NCI-H2029 treated with DMSO at 0.1 percent for 48 hours (cell line): ENCODE results near the gene NRCAM.

Experiments used
- DNase-seq: peaks from one replicate; lab custom pipeline; 2025; lab: John Stamatoyannopoulos, UW

The NRCAM gene

GRCh38 chr7:108246227-108246837, 209.9 kb downstream of the NRCAM start:
- peak; percentile 85 for DNase-seq

GRCh38 chr7:108245523-108246226, 210.6 kb downstream of the NRCAM start:
- DNase-seq, result no peak

GRCh38 chr7:108244110-108244509, 212.1 kb downstream of the NRCAM start:
- no peak for DNase-seq

GRCh38 chr7:108239501-108240225, 216.6 kb downstream of the NRCAM start:
- peak; percentile 84 for DNase-seq

GRCh38 chr7:108236681-108237415, 219.4 kb downstream of the NRCAM start:
- no peak for DNase-seq

- DNase-seq, result no peak
Measured at GRCh38 chr7:108235451-108236061, 220.7 kb downstream of the NRCAM start.

- DNase-seq, result no peak
Measured at GRCh38 chr7:108234971-108235450, 221.2 kb downstream of the NRCAM start.

- no peak for DNase-seq
Measured at GRCh38 chr7:108234281-108234680, 222.0 kb downstream of the NRCAM start.

- DNase-seq, result no peak
Measured at GRCh38 chr7:108232076-108232475, 224.2 kb downstream of the NRCAM start.

- no peak for DNase-seq
Measured at GRCh38 chr7:108231221-108231620, 225.0 kb downstream of the NRCAM start.

GRCh38 chr7:108227366-108227765, 228.9 kb downstream of the NRCAM start:
- no peak for DNase-seq

GRCh38 chr7:108226816-108227299, 229.4 kb downstream of the NRCAM start:
- DNase-seq, result no peak

- DNase-seq, result no peak
Measured at GRCh38 chr7:108225531-108226181, 230.6 kb downstream of the NRCAM start.

- no peak for DNase-seq
Measured at GRCh38 chr7:108224387-108224786, 231.8 kb downstream of the NRCAM start.

- DNase-seq, result no peak
Measured at GRCh38 chr7:108222236-108222892, 233.9 kb downstream of the NRCAM start.

GRCh38 chr7:108211382-108212201, 244.6 kb downstream of the NRCAM start:
- peak; percentile 86 for DNase-seq

- DNase-seq, result no peak
Measured at GRCh38 chr7:108210796-108211195, 245.4 kb downstream of the NRCAM start.

- no peak for DNase-seq
Measured at GRCh38 chr7:108205311-108205710, 250.9 kb downstream of the NRCAM start.

- DNase-seq, result no peak
Measured at GRCh38 chr7:108204281-108204796, 251.9 kb downstream of the NRCAM start.
